CD4-positive, alpha-beta T cell (primary cell): ENCODE measurements around the gene PDE8A. TPM values are rescaled to one million over a fixed set of nuclear protein-coding genes. Genes with fewer than 3 reads are reported as not detected.

ENCODE experiments used
- ATAC-seq: fragments of 200-7000 bp; cut with Tn5 transposase; one replicate; pipeline ENCODE4 v1.10.0; 2022; ENCODE audit warnings: mild to moderate bottlenecking; ENCODE audit not compliant: poor library complexity
- CTCF ChIA-PET: fragments of 350-600 bp; sonication (Branson Sonifier 250); formaldehyde crosslinking; loops from one replicate; lab custom pipeline; 2021; ENCODE audit warnings: antibody characterized with exemption, inconsistent platforms; lab: Charles Lee
- POLR2A ChIA-PET: fragments of 350-600 bp; sonication (Branson Sonifier 250); formaldehyde crosslinking; loops from one replicate; lab custom pipeline; 2021; ENCODE audit warnings: antibody characterized with exemption, inconsistent platforms; lab: Charles Lee
- DNase-seq, 14 experiments: peaks; one replicate each; pipeline ENCODE4 v3.0.0-alpha.2; 2013 to 2020; ENCODE audit warnings: mixed read lengths in 2 of 14
- H3K27ac ChIP-seq, 2 donors: one replicate each; pipeline versions ENCODE4 v1.5.1 to v1.7.0; 2013; ENCODE audit warnings: low read length in 2 of 2, low read depth in 1 of 2, mild to moderate bottlenecking in 1 of 2
- H3K27me3 ChIP-seq, 2 experiments: 1 replicate in 1 of 2; 2 replicates in 1 of 2; pipeline versions ENCODE4 v1.6.1 to v1.7.0; 2013; ENCODE audit warnings: low read length in 2 of 2, control low read depth in 1 of 2, mild to moderate bottlenecking in 1 of 2, moderate library complexity in 1 of 2; ENCODE audit not compliant: insufficient read depth in 2 of 2, control insufficient read depth in 1 of 2
- H3K36me3 ChIP-seq: one replicate; pipeline ENCODE4 v1.6.1; 2013; ENCODE audit warnings: low read length, control low read depth; ENCODE audit not compliant: insufficient read depth
- H3K4me1 ChIP-seq: one replicate; pipeline ENCODE4 v1.6.1; 2013; ENCODE audit warnings: low read length, control low read depth; ENCODE audit not compliant: insufficient read depth
- H3K4me3 ChIP-seq: one replicate; pipeline ENCODE4 v1.5.1; 2013; ENCODE audit warnings: mild to moderate bottlenecking, low read length, moderate library complexity
- H3K9me3 ChIP-seq, 2 experiments: 1 replicate in 1 of 2; 2 replicates in 1 of 2; pipeline versions ENCODE4 v1.6.1 to v1.7.0; 2013; ENCODE audit warnings: low read length in 2 of 2, mild to moderate bottlenecking in 2 of 2, control low read depth in 1 of 2, moderate library complexity in 1 of 2; ENCODE audit not compliant: control insufficient read depth in 1 of 2, insufficient read depth in 1 of 2
- H3K27ac Mint-ChIP-seq: one replicate; pipeline ENCODE4 v1.8.0; 2020; ENCODE audit warnings: mixed read lengths
- H3K27me3 Mint-ChIP-seq: one replicate; pipeline ENCODE4 v1.8.0; 2021; ENCODE audit warnings: mixed read lengths
- H3K36me3 Mint-ChIP-seq: one replicate; pipeline ENCODE4 v1.8.0; 2021; ENCODE audit warnings: low read depth, mixed read lengths
- H3K4me1 Mint-ChIP-seq: one replicate; pipeline ENCODE4 v1.8.0; 2021; ENCODE audit warnings: low read depth, mixed read lengths
- H3K4me3 Mint-ChIP-seq: one replicate; pipeline ENCODE4 v1.8.0; 2020; ENCODE audit warnings: mild to moderate bottlenecking, mixed read lengths
- H3K9me3 Mint-ChIP-seq: one replicate; pipeline ENCODE4 v1.8.0; 2020; ENCODE audit warnings: mixed read lengths
- CTCF ChIP-seq: fragments of 200-600 bp; IDR thresholded peaks from one replicate; pipeline ENCODE4 v1.8.0; 2022; ENCODE audit warnings: antibody characterized with exemption, mild to moderate bottlenecking
- intact Hi-C, 2 experiments: fragments of 100-400 bp; cut with DNase I in 1 of 2; cut with micrococcal nuclease in 1 of 2; formaldehyde crosslinking; loops; one replicate each; pipeline versions ENCODE4 v1.15.1 to v1.9.0; 2023 to 2025; cut with DNase I, micrococcal nuclease
- total RNA-seq, 174 experiments: library from RNA in 2 of 174; stranded (reverse) in 2 of 174; gene quantifications; one replicate each; pipeline ENCODE4 v1.2.3 and lab custom pipeline; 2021 to 2026

Gene PDE8A
- total RNA-seq, 2 experiments from 2014 or later: 29.8 to 34.3 TPM

- DNase-seq: no peak
- no peak overlapping the region for H3K4me3 ChIP-seq
- H3K9me3 ChIP-seq: no peaks in the 10 kb centered on the region
- peaks cover 46% of the 10 kb centered on the region for H3K4me1 ChIP-seq
- H3K27me3 ChIP-seq: no peaks in the 10 kb centered on the region
- peak overlapping the region; percentile 37 for H3K27ac Mint-ChIP-seq
- H3K27me3 Mint-ChIP-seq: no peaks in the 10 kb centered on the region
- no peak for ATAC-seq
- no peaks in the 10 kb centered on the region for H3K36me3 Mint-ChIP-seq
- H3K27ac ChIP-seq: no peak overlapping the region
- no peak overlapping the region for H3K4me3 Mint-ChIP-seq
- H3K36me3 ChIP-seq: no peaks in the 10 kb centered on the region
- POLR2A ChIA-PET: interaction anchor here (4.3 kb wide), 1 partner anchor 48 kb away, joined by 30 read pairs; the partner anchor contains the start of gene PDE8A
- intact Hi-C loops: no loop called here
- no peaks in the 10 kb centered on the region for H3K9me3 Mint-ChIP-seq
- H3K4me1 Mint-ChIP-seq: peaks cover 82% of the 10 kb centered on the region
- CTCF ChIA-PET: interaction anchor here (1.0 to 1.8 kb wide), 2 partner anchors 14 to 18 kb away, joined by 3 to 7 read pairs; no protein-coding TSS in a partner anchor
- no peak for TF ChIP-seq CTCF
These were observed 46.8 kb downstream of the PDE8A start for GRCh38 chr15:85028416-85028815.

GRCh38 chr15:85029221-85029620, 47.6 kb downstream of the PDE8A start:
- Histone ChIP-seq H3K36me3 (no peaks in the 10 kb centered on the region), H3K27me3 (no peaks in the 10 kb centered on the region), H3K27ac (peak overlapping the region in 1 of 2 donors; percentile 13), H3K4me3 (no peak overlapping the region), H3K9me3 (no peaks in the 10 kb centered on the region), H3K4me1 (peaks cover 43% of the 10 kb centered on the region)
- ChIA-PET CTCF (interaction anchor here (0.6 to 1.8 kb wide), 3 partner anchors 16 to 476 kb away, joined by 3 to 7 read pairs (median 3); no protein-coding TSS in a partner anchor), POLR2A (interaction anchor here (1.1 to 4.3 kb wide), 2 partner anchors 18 to 49 kb away, joined by 3 to 30 read pairs; partner anchors contain the start of gene PDE8A)
- Mint-ChIP-seq H3K27me3 (no peaks in the 10 kb centered on the region), H3K4me1 (peaks cover 74% of the 10 kb centered on the region), H3K27ac (peak overlapping the region; percentile 69), H3K4me3 (no peak overlapping the region), H3K36me3 (no peaks in the 10 kb centered on the region), H3K9me3 (no peaks in the 10 kb centered on the region)
- DNase-seq (no peak), ATAC-seq (no peak)
- intact Hi-C loops: no loop called here
- no peak for TF ChIP-seq CTCF

- no peaks in the 10 kb centered on the region for H3K27me3 ChIP-seq
- ChIA-PET CTCF (interaction anchor here (1.3 to 2.0 kb wide), 4 partner anchors 8 to 102 kb away, joined by 3 to 7 read pairs (median 4); no protein-coding TSS in a partner anchor), POLR2A (interaction anchor here (1.9 to 4.3 kb wide), 2 partner anchors 42 to 50 kb away, joined by 12 to 30 read pairs; partner anchors contain the start of gene PDE8A)
- DNase-seq: peak in 4 of 14 experiments; percentile 16 to 40 (median 26)
- peak overlapping the region; percentile 69 for H3K27ac Mint-ChIP-seq
- no peak for TF ChIP-seq CTCF
- H3K27ac ChIP-seq: no peak overlapping the region
- peak overlapping the region; percentile 21 for H3K4me3 Mint-ChIP-seq
- no peak for ATAC-seq
- intact Hi-C loops: no loop called here
- no peaks in the 10 kb centered on the region for H3K9me3 ChIP-seq
- H3K4me3 ChIP-seq: no peak overlapping the region
- H3K36me3 Mint-ChIP-seq: no peaks in the 10 kb centered on the region
- H3K9me3 Mint-ChIP-seq: no peaks in the 10 kb centered on the region
- H3K27me3 Mint-ChIP-seq: no peaks in the 10 kb centered on the region
- peaks cover 35% of the 10 kb centered on the region for H3K4me1 ChIP-seq
- peaks cover 65% of the 10 kb centered on the region for H3K4me1 Mint-ChIP-seq
- H3K36me3 ChIP-seq: no peaks in the 10 kb centered on the region
These were observed 48.8 kb downstream of the PDE8A start for GRCh38 chr15:85030301-85030929.
